ENCODE results near the gene LORICRIN.

GRCh38 chr1:153220606-153221303 is 38.7 kb upstream of the LORICRIN start:
- TF ChIP-seq CTCF (IDR thresholded peaks at IDR 0.05) (no peak), ZFX (IDR thresholded peaks at IDR 0.05; ENCODE audit: borderline replicate concordance) (no peak)
